ENCODE data around the gene NKTR.

NKTR gene

GRCh38 chr3:42693530-42693930 lies 93.0 kb downstream of the NKTR start:
- in situ Hi-C loops (cut with MboI; ENCODE audit: low sequenced_read_pairs), result no loop called here

GRCh38 chr3:42694366-42694765 lies 93.9 kb downstream of the NKTR start:
- in situ Hi-C loops (cut with MboI; ENCODE audit: low sequenced_read_pairs), result no loop called here

GRCh38 chr3:42696356-42697288 lies 96.1 kb downstream of the NKTR start:
- in situ Hi-C loops (cut with MboI; ENCODE audit: low sequenced_read_pairs), result no loop called here

GRCh38 chr3:42697289-42698051 lies 97.0 kb downstream of the NKTR start:
- in situ Hi-C loops (cut with MboI; ENCODE audit: low sequenced_read_pairs), result no loop called here
